Heart right ventricle (tissue), 16 donors: Measurements from ENCODE around the gene RAPGEF5. TPM values are rescaled to one million over a fixed set of nuclear protein-coding genes. Genes with fewer than 3 reads are reported as not detected.

Experiments used
- ATAC-seq, 8 donors: fragments of 200-7000 bp; cut with Tn5 transposase; one replicate each; pipeline ENCODE4 v1.9.1; 2020; ENCODE audit warnings: mild to moderate bottlenecking in 8 of 8, moderate library complexity in 8 of 8, moderate number of reproducible peaks in 1 of 8
- DNase-seq, 2 donors: peaks; one replicate each; pipeline ENCODE4 v3.0.0-alpha.2; 2020
- H3K27ac ChIP-seq, 10 donors: fragments of 200-600 bp; sonication (generic) in 2 of 10; one replicate each; pipeline versions ENCODE4 v1.5.0 to v1.8.0; 2020 to 2022; ENCODE audit warnings: mild to moderate bottlenecking in 3 of 10
- H3K27me3 ChIP-seq, 7 donors: fragments of 200-600 bp; one replicate each; pipeline ENCODE4 v1.8.0; 2021 to 2022; ENCODE audit warnings: mild to moderate bottlenecking in 2 of 7
- H3K36me3 ChIP-seq, 9 donors: fragments of 200-600 bp; sonication (generic) in 1 of 9; one replicate each; pipeline versions ENCODE4 v1.5.0 to v1.8.0; 2020 to 2022; ENCODE audit warnings: mild to moderate bottlenecking in 2 of 9
- H3K4me1 ChIP-seq, 9 donors: fragments of 200-600 bp; sonication (generic) in 1 of 9; one replicate each; pipeline versions ENCODE4 v1.5.0 to v1.8.0; 2020 to 2022; ENCODE audit warnings: mild to moderate bottlenecking in 4 of 9
- H3K4me3 ChIP-seq, 10 donors: fragments of 200-600 bp; sonication (generic) in 2 of 10; one replicate each; pipeline versions ENCODE4 v1.5.0 to v1.8.0; 2020 to 2022; ENCODE audit warnings: mild to moderate bottlenecking in 7 of 10, moderate library complexity in 2 of 10
- H3K9me3 ChIP-seq, 11 donors: fragments of 200-600 bp in 10 of 11; sonication (generic) in 2 of 11; one replicate each; pipeline versions ENCODE4 v1.5.0 to v1.8.0; 2013 to 2022; ENCODE audit warnings: mild to moderate bottlenecking in 2 of 11, control low read depth in 1 of 11, moderate library complexity in 1 of 11
- WGBS, 2 donors: extraction: QIAGEN DNeasy Blood & Tissue Kit; methylation state at CpG; one replicate each; pipeline ENCODE4 v1.1.7; 2013; ENCODE audit warnings: inconsistent platforms in 1 of 2; 5-methylcytosine and 5-hydroxymethylcytosine counted together
- intact Hi-C, 10 donors: fragments of 100-400 bp; cut with DNase I; formaldehyde crosslinking; loops; one replicate each; pipeline versions ENCODE4 v1.11.1 to v1.14.2; 2022
- polyA plus RNA-seq, 2 donors: library from polyadenylated mRNA; stranded (reverse); fragments of 200-250 nt; gene quantifications; one replicate each; pipeline ENCODE4 v1.2.3, GENCODE V29; 2013
- total RNA-seq, 10 donors: library from RNA; stranded (reverse); fragmentation: NEBNext Ultra II Directional in 3 of 10; extraction: Animal tissue kit (Norgen Biotek cat#: 25700) in 3 of 10; gene quantifications; one replicate each; pipeline versions ENCODE4 v1.2.1 to v1.2.4, GENCODE V29; 2021 to 2023
- TF ChIP-seq, protein P1 (sequence below), 9 donors: fragments of 200-600 bp; sonication (generic) in 2 of 9; IDR thresholded peaks; one replicate each; pipeline versions ENCODE4 v1.5.0 to v1.8.0; 2021 to 2022; ENCODE audit warnings: antibody characterized with exemption in 9 of 9, mild to moderate bottlenecking in 5 of 9, moderate library complexity in 1 of 9
- donor health status: Arrhythmogenic right ventricular cardiomyopathy.
- donor health status: ischemic (EF 13 %, LVEDD 7.1; RV severe dilation, severe dysfunction).
- donor health status: healthy with polysubstance abuse.
- donor health status: DM: no; HTN: yes; CAD: no.
- donor health status: DM: no; HTN: no; CAD: no.
- donor health status: ischemic (EF 25% LVEDD 6.9; RV normal size, moderate dysfunction).
- donor health status: ischemic (EF 25% LVEDD 5.7; RV mildly dilated, moderate dysfunction).
- donor health status: healthy.
- donor health status: DM: yes; HTN: yes; CAD: no.
- donor health status: Ischemic cardiomyopathy.
- donor health status: ischemic (EF 35%, LVEDD 5.7; RV mildly dilated, moderate dysfunction).
- donor health status: nonischemic (EF 11% LVEDD 7.7; RV severe dilation, severe dysfunction).
- donor health status: DM: yes; HTN: yes; CAD: no.
- donor health status: PGD.
- donor health status: ischemic (EF 29% LVEDD 5.4; RV normal size, mild dysfunction).
- donor health status: nonischemic (EF 23%, LVEDD 6.1; RV moderate dilation, normal function).

Gene RAPGEF5
- total and polyA plus RNA-seq, 12 donors = 4.3 to 33.3 (median 14.3) TPM

DNA sequence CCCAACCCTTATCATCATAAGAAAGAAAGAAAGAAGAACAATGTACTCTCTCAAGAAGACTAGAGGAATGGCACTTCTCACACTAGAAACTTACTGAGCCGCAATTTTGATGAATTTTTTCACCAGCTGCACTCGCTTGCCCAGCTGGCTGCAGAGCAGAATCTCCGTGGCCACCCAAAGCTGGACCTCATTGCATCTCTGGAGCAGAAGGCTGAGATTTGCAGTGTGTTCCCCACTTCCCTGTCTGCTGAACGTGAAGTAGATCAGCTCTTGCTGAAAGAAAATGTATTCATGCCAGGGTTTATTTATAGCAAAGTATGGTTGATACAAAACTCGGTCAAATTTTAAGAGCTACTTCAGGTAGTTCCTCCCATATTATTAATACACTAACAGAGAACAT lies 212.0 kb downstream of the RAPGEF5 start:
- whole genome bisulfite sequencing, 2 donors = 57 to 64% methylated on average over 5 of the region's 5 CpGs
- Histone ChIP-seq H3K27ac (no peak overlapping the region), H3K4me1 (peaks cover 0 to 7% (median 0%) of the 10 kb centered on the region in 9 donors), H3K36me3 (peaks cover 0 to 100% (median 11%) of the 10 kb centered on the region in 9 donors), H3K27me3 (no peaks in the 10 kb centered on the region), H3K4me3 (no peak overlapping the region), H3K9me3 (no peaks in the 10 kb centered on the region)
- TF ChIP-seq, protein P1, sequence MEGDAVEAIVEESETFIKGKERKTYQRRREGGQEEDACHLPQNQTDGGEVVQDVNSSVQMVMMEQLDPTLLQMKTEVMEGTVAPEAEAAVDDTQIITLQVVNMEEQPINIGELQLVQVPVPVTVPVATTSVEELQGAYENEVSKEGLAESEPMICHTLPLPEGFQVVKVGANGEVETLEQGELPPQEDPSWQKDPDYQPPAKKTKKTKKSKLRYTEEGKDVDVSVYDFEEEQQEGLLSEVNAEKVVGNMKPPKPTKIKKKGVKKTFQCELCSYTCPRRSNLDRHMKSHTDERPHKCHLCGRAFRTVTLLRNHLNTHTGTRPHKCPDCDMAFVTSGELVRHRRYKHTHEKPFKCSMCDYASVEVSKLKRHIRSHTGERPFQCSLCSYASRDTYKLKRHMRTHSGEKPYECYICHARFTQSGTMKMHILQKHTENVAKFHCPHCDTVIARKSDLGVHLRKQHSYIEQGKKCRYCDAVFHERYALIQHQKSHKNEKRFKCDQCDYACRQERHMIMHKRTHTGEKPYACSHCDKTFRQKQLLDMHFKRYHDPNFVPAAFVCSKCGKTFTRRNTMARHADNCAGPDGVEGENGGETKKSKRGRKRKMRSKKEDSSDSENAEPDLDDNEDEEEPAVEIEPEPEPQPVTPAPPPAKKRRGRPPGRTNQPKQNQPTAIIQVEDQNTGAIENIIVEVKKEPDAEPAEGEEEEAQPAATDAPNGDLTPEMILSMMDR (IDR thresholded peaks at IDR 0.05) = no peak
- ATAC-seq (no peak), DNase-seq (no peak)
- intact Hi-C loops = no loop called here

DNA sequence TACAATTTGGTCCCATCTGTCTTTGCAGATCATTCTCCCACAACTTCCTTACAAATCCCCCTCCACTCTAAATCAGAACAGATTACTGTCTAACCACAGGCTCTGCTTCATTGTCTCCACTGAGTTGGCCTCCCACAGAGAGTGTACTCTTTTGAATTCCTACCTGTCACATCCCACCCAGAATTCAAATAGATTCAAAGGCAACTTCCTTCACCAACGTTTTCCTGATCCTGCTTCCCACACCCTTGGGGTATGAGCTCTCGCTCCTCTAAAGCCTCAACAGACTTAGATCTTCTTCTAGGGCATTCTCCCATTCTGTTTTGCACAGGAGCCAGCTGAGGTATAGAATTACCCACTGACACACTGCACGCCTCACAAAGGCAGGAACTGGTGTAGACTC lies 213.5 kb downstream of the RAPGEF5 start:
- peaks cover 0 to 100% (median 11%) of the 10 kb centered on the region in 9 donors for H3K36me3 ChIP-seq
- no peak overlapping the region for H3K27ac ChIP-seq
- no peak overlapping the region for H3K4me3 ChIP-seq
- TF ChIP-seq, protein P1 (IDR thresholded peaks at IDR 0.05) = no peak
- H3K4me1 ChIP-seq = peaks cover 0 to 7% (median 0%) of the 10 kb centered on the region in 9 donors
- ATAC-seq (no peak), DNase-seq (no peak)
- intact Hi-C loops = no loop called here
- WGBS, 2 donors = 78 to 80% methylated on average over 3 of the region's 3 CpGs
- no peaks in the 10 kb centered on the region for H3K27me3 ChIP-seq
- no peaks in the 10 kb centered on the region for H3K9me3 ChIP-seq

DNA sequence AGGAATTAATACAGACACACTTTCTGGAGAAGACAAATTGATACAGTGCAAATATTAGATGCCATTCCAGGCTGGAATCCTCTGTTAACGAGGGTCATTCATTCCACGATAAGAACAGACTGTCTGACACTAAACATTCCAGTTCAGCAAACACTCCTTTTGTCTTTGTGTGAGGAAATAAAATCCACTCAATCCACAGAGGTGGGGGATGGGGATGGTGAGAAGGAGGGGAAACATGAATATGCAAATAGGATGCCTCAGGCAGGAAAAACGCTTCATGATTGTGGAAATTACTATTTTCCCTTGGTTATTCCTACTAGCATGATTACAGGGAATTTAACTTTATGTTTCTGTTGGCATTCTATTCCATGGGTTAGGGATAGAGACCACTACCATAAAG lies 214.4 kb downstream of the RAPGEF5 start:
- ATAC-seq (no peak), DNase-seq (no peak)
- 55 to 62% methylated on average over 3 of the region's 3 CpGs for WGBS, 2 donors
- peaks cover 0 to 100% (median 11%) of the 10 kb centered on the region in 9 donors for H3K36me3 ChIP-seq
- H3K27me3 ChIP-seq = no peaks in the 10 kb centered on the region
- no peak overlapping the region for H3K27ac ChIP-seq
- intact Hi-C loops = no loop called here
- H3K4me3 ChIP-seq = no peak overlapping the region
- TF ChIP-seq, protein P1 (IDR thresholded peaks at IDR 0.05) = no peak
- H3K4me1 ChIP-seq = peaks cover 0 to 2% (median 0%) of the 10 kb centered on the region in 9 donors
- no peaks in the 10 kb centered on the region for H3K9me3 ChIP-seq

DNA sequence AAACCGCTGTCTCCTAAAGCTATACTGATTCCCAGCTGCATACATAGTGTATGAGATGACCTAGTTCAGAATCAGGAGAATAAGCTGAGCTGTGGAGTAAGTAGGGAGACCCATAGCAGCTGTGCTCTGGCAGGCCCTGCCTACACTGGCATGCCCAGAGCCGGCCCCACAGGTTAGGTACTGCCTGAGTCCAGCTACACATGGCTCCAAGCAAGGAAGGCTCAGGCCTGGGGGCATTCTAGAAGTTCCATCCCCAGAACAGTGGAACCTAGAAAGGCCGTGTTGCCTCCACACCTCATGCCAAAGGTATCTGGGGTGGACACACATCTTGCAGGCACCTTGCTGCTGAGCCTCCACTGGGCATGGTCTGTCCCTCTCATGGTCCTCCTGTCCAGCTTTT lies 215.6 kb downstream of the RAPGEF5 start:
- Histone ChIP-seq H3K4me3 (no peak overlapping the region), H3K27me3 (no peaks in the 10 kb centered on the region), H3K36me3 (peaks cover 0 to 100% (median 14%) of the 10 kb centered on the region in 9 donors), H3K4me1 (no peaks in the 10 kb centered on the region), H3K9me3 (no peaks in the 10 kb centered on the region), H3K27ac (no peak overlapping the region)
- ATAC-seq = no peak
- no peak for DNase-seq
- intact Hi-C loops = no loop called here
- TF ChIP-seq, protein P1 (IDR thresholded peaks at IDR 0.05) = no peak
- 97% methylated on average over 3 of the region's 3 CpGs for WGBS, 2 donors
